GM19467 (cell line): ENCODE measurements around the gene MON1B.
"Not testable (repeated sequence)": the region's sequence is repeated elsewhere in the genome, so short reads cannot be mapped to it uniquely, and the experiment has no call there.

Source experiments
- ATAC-seq: cut with Tn5 transposase; IDR thresholded peaks from one replicate; pipeline ENCODE4 v1.9.1; 2021; ENCODE audit warnings: mild to moderate bottlenecking, moderate library complexity; ENCODE audit not compliant: unreplicated experiment

The MON1B gene

DNA sequence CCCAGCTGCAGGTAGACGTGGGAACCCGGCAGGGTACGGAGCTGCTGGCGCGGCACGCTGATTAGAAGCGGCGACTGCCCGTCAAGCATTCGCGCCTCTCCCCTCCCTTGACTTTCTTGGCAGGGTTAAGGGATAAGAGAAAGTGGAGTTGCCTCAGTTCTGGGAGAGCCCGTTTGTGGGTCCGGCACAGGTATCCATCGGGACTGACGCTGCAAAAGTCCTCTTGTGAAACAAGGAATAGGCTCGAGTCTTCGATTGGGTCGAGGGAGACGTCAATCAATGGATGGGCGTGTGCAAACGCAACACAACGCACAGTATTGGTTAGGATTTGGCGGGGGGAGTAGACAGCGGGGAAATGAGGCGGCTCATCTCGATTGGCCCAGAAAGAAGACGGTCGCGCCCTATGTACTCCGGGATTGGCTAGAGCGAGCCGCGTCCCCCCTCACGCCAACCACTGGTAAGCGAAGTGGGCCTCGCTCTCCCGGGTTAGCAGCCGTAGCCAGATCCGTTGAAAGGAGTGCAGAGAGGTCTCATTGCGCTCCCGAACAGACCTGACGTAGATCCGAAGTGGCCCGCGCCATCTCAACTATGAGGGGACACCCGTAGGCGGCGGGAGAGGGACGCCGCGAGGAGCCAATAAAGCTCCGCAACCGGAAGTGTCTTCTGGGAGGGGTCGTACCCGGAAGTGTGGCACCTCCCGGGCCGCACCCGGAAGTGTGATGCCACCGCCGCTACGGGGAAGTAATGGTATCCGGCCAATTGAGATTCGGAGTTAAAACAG lies at the start of gene MON1B:
Gene MON1B (plus strand): TSS at position 713 of the 781 bp plus-strand sequence. CDS start 296 bp downstream, outside the sequence.
- ATAC-seq = peak; percentile 97

DNA sequence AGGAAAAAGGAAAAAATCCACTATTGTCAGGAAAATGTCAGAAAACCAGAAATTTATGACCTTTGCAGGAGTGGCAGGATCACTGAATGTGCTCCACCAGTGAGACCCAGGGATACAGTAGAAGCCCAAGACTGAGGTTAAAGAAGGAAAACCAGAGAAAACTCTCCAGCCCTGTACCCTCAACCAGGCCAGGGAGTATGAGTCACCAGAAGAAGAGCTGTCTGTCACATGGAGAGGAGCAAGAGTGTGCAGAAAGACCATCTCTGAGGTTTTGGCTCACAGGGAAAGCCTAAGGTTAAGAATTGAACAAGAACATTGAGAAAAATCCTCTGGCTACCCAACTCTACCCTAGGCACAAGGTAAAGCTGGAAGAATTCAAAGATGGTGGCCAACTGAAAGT lies 47.6 kb upstream of the MON1B start:
- no peak for ATAC-seq

DNA sequence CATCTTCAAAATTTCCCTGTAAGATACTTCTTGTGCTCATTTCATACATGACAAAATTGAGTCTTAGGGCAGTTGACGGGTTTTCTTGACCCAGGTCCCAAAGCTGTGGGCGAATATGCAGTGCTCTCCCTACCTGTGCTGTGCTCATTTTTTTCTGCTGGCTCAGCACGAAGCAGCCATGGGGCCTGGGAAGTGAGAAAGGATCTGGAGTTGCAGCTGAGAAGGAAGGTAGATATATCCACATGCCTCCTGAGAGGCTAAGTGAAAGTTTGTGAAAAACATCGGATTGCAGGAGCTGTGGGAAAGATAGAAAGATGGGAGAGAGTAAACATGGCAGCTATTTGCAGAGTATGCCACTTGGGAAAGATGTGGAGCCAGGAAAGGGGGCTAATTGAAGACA lies 42.9 kb upstream of the MON1B start:
- ATAC-seq = no peak

DNA sequence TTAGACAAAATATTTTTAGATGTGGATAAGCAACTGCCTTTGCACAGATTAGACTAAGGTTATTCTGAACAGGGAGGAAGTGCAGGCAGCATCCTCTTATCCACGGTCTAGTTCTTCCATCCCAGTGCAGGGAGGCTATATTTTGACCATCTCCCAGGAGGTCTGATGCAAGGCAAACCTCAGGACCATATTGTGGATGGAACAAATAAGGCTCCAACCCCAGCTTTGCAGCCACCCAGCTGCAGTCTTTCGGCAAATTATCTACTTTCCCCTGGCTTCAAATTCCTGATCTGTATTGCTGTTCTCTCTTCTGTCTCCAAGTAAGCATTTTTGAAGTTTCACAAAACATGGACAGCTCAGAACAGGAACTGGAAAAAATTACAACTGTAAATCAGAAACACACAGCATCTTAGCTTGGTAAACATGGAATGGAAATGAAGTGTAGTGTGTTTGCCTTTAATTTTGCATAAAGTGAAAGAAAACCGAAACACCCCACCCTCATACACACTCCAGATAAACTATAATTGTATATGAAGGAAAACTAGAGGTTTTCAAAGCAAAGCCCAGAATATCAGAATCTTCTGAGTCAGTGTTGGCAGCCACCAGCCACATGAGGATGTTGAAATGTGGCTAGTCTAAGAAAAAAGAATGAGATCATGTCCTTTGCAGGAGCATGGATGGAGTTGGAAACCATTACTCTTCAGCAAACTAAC lies 33.5 kb upstream of the MON1B start:
- ATAC-seq = no peak

DNA sequence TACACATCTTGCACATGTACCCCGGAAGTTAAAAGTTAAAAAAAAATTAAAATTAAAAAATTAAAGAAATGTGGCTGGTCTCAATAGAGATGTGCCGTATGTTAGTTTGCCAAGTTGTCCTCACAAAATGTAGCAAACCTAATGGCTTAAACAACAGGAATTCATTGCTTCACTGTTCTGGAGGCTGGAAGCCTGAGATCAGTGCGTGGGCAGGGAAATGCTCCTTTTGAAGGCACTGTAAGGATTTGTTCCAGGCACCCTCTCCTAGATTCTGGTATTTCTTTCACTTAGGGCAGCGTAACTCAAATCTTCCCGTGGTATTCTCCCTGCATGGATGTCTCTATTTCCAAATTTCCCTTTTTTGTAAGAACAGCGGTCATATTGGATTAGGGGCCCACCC lies 32.7 kb upstream of the MON1B start:
- no peak for ATAC-seq

DNA sequence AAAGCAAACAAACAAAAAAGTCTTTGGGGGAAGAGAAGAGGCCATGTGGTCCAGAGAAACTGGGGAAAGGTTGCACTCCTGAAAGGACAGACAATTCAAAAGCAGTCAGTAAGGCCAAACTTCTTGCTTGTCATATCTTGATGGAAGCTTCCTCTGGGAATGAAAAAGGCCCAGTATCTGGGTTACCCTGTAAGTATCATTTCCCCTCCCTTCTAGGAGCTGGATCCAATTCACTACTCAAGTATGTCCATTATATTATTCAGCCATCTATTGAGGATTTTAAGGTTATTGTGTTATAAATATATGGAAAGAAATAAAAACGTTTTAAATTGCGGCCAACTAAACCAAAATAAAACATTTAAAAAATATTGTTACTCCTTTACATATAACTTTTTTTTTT lies 26.0 kb upstream of the MON1B start:
- no peak for ATAC-seq

DNA sequence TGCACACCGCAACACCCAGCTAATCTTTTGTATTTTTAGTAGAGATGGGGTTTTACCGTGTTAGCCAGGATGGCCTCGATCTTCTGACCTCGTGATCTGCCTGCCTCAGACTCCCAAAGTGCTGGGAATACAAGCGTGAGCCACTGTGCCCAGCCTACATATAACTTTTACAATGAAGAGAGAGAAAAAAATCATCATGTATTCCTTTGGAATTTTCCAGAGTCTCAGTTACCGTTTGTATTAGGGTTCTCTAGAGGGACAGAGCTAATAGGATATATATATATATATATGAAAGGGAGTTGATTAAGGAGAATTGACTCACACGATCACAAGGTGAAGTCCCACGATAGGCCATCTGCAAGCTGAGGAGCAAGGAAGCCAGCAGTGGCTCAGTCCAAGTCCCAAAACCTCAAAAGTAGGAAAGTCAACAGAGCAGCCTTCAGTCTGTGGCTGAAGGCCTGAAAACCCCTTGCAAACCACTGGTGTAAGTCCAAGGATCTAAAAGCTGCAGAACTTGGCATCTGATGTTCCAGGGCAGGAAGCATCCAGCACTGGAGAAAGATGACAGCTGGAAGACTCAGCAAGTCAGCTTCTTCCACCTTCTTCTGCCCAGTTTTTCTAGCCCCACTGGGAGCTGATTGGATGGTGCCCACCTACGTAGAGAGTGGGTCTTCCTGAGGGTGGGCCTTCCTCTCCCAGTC lies 25.3 kb upstream of the MON1B start:
- not testable (repeated sequence) for ATAC-seq

DNA sequence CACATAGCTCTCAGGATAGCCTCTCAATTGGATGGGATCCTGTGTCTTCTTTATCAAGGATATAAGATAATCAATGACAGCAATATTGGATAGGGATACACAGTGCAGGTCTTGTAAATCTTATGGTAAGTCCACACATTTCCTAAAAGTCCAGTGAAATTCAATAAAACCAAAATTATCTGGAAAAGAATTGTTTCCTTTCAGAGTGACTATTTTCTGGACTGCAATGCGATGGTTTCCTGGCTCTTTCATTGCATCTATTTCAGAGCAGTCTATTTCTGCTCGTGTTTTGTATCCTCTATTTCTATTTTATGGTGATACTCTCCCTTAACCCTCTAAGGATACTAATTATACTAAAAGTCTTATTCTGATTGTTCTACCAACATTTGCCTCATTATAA lies 24.3 kb upstream of the MON1B start:
- no peak for ATAC-seq

DNA sequence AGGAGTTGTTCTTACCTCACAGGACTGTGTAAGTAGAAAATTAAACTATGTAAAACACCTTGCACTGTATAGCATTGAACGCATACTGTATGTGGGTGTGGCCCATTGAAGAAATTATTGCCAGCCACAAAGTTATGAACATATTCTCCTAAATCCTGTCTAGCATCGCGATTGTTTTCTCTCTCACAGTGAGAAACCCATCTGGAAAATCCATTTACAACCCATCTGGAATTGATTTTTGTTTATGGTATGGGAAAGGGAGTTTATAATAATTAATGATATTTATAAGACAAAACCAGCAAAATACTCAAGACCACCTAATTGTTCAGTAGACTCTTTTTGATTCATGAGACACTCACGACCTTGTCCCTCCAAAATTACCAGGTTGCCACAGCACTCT lies 22.1 kb upstream of the MON1B start:
- no peak for ATAC-seq

DNA sequence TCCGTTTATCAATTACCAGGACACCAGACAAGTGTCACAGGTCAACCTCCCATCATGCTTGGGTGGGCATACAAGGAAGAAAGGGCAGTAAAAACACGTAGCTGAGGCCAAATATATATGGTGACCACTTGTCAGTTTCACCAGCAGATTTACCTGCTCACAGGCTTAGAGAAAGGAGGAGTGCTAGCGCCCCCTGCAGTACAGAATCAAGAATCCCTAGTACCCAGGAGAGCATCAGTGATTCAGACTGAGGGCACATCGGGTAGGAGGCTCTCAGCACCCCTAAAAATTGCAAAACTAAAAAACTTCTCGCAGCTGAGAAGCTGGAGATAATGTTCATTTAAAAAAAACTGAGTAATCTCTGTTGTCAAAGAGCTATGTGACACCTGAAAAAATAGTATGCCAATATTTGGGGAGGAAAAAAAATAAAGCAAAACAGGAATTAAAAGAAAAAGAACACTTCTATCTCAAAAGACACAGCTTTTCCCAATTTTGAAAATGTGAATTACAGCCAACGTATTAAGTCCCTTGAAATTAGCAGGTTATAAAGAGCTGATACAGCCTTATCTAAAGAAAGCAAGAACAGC lies 21.2 kb upstream of the MON1B start:
- peak; percentile 71 for ATAC-seq

DNA sequence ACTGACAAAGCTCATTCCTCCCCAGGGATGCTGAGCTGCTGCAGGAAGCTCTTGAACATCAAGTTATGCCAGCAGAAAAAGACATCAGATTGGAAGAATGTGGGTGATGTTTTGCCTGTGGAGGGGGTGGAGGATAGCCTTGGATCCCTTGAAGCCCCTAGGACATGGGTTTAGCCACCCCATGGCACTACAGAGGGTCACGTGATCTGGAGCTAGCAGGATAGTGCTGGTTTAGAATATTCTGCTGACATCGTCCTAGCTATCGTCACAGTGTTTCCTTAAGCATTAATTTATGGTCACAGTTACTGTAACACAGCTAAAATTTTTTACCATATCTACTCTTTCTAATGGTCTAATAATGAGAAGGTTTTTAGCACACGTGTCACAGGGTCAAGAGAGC lies 20.2 kb upstream of the MON1B start:
- no peak for ATAC-seq

DNA sequence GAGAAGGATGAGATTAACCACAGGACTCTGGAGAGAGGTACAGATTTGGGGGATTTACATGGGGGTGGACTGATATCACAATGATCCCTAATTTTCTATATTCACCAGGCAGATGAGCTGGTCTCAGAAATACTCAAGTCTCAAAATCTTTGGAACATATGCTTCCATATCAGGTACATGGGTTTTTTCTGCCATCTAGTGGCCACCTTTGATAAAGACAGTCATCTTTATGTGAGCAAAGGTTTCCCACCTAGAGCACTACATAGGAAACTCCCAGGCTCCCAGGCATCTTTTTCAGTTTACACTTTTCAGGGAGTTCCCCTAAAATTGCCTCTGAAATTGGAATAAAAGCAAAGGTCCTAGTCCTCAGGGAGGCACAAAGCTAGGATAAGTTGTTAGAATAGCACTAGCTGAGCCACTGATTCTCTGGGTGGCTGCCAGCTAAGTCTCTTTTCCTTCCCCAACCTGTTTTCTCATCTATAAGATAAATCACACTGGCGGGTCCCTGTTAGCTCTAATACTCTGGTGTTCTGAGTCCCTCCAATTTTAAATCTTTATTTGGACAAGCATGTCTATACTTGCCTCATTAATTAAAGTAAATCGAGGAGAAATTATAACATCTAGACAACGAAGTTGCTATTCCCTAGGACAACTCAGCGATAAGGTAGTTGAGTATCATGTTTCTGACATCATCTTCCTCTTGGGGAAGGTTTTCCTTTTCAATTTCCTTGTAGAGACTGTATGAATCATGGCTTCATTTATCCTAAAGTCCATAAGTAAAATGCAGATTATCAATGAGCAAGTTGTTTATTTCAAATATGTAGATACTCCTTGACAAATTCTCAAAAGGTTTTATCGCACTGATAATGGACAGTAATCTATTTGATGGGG lies 19.0 kb upstream of the MON1B start:
- ATAC-seq = no peak

DNA sequence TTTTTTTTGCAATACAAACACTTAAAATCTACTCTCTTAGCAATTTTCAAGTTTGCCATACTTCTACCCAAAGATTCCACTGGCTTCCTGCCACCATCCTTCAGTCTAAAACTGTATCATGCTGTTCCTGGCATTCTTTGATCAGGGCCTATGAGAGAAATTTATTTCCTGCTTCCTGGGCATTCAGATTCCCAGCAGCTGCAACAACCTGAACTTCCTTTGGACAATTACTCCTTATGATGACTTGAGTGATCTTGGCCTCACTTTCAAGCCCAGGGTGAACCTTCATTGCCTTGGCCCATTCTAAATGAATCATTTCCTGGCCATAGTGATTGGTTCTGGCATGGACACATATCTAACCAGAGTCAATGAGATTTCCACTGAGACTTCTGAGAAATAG lies 18.0 kb upstream of the MON1B start:
- ATAC-seq = no peak

DNA sequence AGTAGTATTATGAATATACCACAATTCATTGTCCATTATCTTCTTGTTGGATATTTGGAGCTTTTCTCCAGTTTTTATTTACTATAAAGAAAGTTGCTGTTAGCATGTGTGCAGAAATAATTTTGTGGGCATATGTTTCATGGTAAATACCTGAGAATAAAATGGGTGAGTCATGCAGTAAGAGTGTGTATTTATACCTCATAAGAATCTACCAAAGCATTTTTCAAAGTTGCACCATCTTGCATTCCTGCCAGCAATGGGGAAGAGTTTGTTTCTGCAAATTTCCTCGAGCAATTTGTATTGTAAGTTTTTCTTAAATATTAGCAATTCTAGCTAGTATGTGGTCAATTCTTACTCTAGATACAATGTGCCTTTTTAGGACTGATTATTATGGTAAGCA lies 7.9 kb upstream of the MON1B start:
- no peak for ATAC-seq

DNA sequence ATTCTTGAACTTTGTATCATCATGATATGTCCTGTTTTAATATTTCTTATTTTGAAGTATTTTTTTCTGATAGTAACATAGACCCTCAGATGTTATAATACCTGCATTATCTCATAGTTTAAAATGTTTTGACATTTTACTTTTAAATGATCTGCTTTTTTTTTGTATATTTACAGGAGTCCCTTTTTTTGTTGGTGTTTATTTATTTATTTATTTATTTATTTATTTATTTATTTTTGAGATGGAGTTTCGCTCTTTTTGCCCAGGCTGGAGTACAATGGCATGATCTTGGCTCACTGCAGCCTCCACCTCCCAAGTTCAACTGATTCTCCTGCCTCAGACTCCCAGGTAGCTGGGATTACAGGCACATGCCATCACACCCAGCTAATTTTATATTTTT lies 4.7 kb upstream of the MON1B start:
- not testable (repeated sequence) for ATAC-seq

DNA sequence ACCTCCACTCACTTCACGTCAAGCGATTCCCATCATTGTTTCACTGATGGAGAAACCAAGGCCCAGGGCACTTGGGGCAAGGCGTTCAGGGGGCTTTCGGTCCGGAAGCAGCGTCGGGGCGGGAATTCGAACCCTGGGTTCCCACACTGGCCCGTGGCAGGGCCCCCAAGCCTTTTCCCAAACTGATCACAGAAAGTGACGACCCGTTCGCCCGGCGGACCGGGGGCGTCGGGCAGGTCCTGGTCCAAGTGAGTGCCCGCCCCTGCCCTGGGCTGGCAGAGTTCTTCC lies 856 bp upstream of the MON1B start:
- ATAC-seq = peak; percentile 2

DNA sequence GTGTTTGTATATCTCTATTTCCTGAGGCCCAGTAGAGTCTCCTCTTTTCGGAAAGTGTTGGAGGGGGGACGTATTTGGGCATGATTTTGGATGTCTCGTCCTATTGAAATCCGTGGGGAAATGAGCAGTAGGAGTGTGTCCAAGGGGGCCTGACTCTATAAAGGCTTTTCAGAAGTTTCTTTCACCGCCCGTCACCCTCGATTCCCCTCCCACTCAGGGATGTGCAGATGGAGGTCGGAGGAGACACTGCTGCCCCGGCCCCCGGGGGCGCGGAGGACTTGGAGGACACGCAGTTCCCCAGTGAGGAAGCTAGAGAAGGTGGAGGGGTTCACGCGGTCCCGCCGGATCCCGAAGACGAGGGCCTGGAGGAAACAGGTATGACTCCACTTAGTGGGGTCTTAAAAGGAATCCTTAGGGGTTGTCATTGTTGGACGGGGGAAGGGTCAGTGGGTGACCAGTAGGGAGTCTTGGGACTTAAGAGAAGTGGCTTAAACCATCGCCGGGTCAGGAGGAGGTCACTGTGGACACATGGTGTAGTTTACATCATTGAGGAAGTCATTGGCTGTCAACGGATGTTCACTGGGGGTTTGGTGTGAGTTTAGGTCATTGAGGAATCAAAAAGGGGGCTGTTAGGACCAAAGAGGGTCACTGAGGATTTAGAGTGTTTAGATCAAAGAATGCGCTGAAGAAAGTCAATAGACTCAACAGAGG lies 424 bp downstream of the MON1B start:
- ATAC-seq = peak; percentile 0

DNA sequence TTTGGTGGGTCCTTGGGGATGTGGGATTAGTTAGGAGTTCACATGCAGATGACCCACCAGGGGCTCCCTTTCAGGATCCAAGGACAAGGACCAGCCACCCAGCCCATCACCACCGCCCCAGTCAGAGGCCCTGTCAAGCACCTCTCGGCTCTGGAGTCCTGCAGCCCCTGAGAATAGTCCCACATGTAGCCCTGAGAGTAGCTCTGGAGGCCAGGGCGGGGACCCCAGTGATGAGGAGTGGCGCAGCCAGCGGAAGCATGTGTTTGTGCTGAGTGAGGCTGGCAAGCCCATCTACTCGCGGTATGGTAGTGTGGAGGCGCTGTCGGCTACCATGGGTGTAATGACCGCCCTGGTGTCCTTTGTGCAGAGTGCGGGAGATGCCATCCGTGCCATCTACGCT lies 2.4 kb downstream of the MON1B start:
- no peak for ATAC-seq

DNA sequence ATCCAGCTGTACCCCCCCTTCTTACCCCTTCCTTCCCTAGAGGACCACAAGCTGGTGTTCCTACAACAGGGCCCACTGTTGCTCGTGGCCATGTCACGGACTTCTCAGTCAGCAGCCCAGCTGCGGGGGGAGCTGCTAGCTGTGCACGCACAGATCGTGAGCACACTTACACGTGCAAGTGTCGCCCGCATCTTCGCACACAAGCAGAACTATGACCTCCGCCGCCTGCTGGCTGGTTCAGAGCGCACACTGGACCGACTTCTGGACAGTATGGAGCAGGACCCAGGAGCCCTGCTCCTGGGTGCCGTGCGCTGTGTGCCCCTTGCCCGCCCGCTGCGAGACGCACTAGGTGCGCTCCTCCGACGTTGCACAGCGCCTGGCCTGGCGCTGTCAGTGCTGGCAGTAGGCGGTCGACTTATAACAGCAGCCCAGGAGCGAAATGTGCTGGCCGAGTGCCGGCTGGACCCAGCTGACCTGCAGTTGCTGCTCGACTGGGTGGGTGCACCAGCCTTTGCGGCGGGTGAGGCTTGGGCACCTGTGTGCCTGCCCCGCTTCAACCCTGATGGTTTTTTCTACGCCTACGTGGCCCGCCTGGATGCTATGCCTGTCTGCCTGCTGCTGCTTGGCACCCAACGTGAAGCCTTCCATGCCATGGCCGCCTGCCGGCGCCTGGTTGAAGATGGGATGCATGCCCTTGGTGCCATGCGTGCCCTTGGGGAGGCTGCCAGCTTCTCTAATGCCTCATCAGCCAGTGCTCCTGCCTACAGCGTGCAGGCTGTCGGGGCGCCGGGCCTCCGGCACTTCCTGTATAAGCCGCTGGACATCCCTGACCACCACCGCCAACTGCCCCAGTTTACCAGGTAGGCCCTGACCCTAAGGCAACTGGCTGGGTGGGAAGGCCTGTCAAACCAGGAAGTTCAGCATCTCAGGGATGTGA lies 3.6 kb downstream of the MON1B start:
- ATAC-seq = no peak
